ENCODE data around the gene BID.

BID gene

DNA sequence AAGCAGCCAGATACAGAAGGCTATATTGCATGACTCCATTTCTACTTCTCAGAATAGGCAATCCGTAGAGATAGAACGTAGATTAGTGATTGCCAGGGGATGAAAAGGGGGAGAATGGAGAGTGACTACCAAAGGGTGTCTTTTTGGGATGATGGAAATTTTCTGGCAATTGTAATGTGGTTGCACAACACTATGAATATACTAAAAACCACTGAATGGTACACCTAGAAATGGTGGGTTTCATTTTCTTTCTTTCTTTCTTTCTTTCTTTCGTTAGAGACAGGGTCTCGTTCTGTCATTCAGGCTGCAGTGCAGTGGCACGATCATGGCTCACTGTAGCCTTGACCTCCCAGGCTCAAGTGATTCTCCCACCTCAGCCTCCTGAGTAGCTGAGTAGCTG, 54.4 kb downstream of the BID start:
- H3K9me3 ChIP-seq (ENCODE audit: control insufficient read depth, insufficient read depth, low read length): no peaks in the 10 kb centered on the region
- H3K79me2 ChIP-seq (ENCODE audit: control insufficient read depth, low read length): no peaks in the 10 kb centered on the region
- H4K20me1 ChIP-seq (ENCODE audit: control insufficient read depth, insufficient read depth, low read depth, low read length): no peaks in the 10 kb centered on the region
- H3K9me2 ChIP-seq (replicated peaks; ENCODE audit: control insufficient read depth, low read length): no peaks in the 10 kb centered on the region
- no peak overlapping the region for H3K27ac ChIP-seq (ENCODE audit: low read depth, low read length)
- no peaks in the 10 kb centered on the region for H3K27me3 ChIP-seq (ENCODE audit: control insufficient read depth, low read length)
- no peaks in the 10 kb centered on the region for H3K36me3 ChIP-seq (ENCODE audit: control insufficient read depth, low read length)
- H3K4me1 ChIP-seq (ENCODE audit: control insufficient read depth, low read length): peaks cover 13% of the 10 kb centered on the region
- no peaks in the 10 kb centered on the region for H3F3A ChIP-seq (ENCODE audit: control insufficient read depth, insufficient read depth)
- TF ChIP-seq CTCF (IDR thresholded peaks at IDR 0.05; ENCODE audit: low read depth, low read length, poor library complexity, severe bottlenecking) (no peak), EZH2phosphoT487 (IDR thresholded peaks at IDR 0.05; ENCODE audit: borderline replicate concordance, low read length) (no peak)
- H3K4me2 ChIP-seq (ENCODE audit: low read length): no peak overlapping the region
- no peak overlapping the region for H3K4me3 ChIP-seq (ENCODE audit: low read length)

- no peaks in the 10 kb centered on the region for H3K9me3 ChIP-seq (ENCODE audit: control insufficient read depth, insufficient read depth, low read length)
- H3K4me3 ChIP-seq (ENCODE audit: low read length): no peak overlapping the region
- H3K27ac ChIP-seq (ENCODE audit: low read depth, low read length): no peak overlapping the region
- H3K9me2 ChIP-seq (replicated peaks; ENCODE audit: control insufficient read depth, low read length): no peaks in the 10 kb centered on the region
- no peaks in the 10 kb centered on the region for H3K36me3 ChIP-seq (ENCODE audit: control insufficient read depth, low read length)
- TF ChIP-seq EZH2phosphoT487 (IDR thresholded peaks at IDR 0.05; ENCODE audit: borderline replicate concordance, low read length) (no peak), CTCF (IDR thresholded peaks at IDR 0.05; ENCODE audit: low read depth, low read length, poor library complexity, severe bottlenecking) (no peak)
- H3K27me3 ChIP-seq (ENCODE audit: control insufficient read depth, low read length): no peaks in the 10 kb centered on the region
- H3F3A ChIP-seq (ENCODE audit: control insufficient read depth, insufficient read depth): no peaks in the 10 kb centered on the region
- no peak overlapping the region for H3K4me2 ChIP-seq (ENCODE audit: low read length)
- H4K20me1 ChIP-seq (ENCODE audit: control insufficient read depth, insufficient read depth, low read depth, low read length): no peaks in the 10 kb centered on the region
- no peaks in the 10 kb centered on the region for H3K4me1 ChIP-seq (ENCODE audit: control insufficient read depth, low read length)
- no peaks in the 10 kb centered on the region for H3K79me2 ChIP-seq (ENCODE audit: control insufficient read depth, low read length)
These were observed 56.6 kb downstream of the BID start for GRCh38 chr22:17717708-17718107.

DNA sequence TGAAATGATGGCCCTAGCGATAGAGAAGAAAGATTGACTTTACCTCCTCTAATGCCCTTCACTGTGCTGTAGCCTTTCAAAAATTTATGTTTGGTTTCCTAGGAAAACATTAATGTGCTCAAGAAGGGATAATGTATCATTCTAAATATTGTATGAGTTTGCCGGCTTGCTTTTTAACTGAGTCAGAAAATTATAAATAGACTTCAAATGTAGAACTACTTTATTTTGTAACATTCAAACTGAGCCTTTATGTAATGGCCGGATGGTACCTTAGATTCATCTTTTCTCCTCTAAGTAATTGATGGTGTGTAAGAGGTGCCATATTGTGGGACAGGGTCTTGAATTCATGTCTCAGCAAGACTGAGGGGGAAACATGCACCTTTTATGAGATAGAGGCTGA, 57.7 kb downstream of the BID start:
- Histone ChIP-seq H3K36me3 (ENCODE audit: control insufficient read depth, low read length) (peaks cover 5% of the 10 kb centered on the region; the same call in 1 of the 2 replicates), H4K20me1 (ENCODE audit: control insufficient read depth, insufficient read depth, low read depth, low read length) (no peaks in the 10 kb centered on the region), H3K9me2 (replicated peaks; ENCODE audit: control insufficient read depth, low read length) (no peaks in the 10 kb centered on the region), H3K79me2 (ENCODE audit: control insufficient read depth, low read length) (no peaks in the 10 kb centered on the region), H3K27ac (ENCODE audit: low read depth, low read length) (no peak overlapping the region), H3K9me3 (ENCODE audit: control insufficient read depth, insufficient read depth, low read length) (no peaks in the 10 kb centered on the region), H3K4me2 (ENCODE audit: low read length) (no peak overlapping the region), H3K4me3 (ENCODE audit: low read length) (no peak overlapping the region), H3K4me1 (ENCODE audit: control insufficient read depth, low read length) (no peaks in the 10 kb centered on the region), H3K27me3 (ENCODE audit: control insufficient read depth, low read length) (no peaks in the 10 kb centered on the region), H3F3A (ENCODE audit: control insufficient read depth, insufficient read depth) (peaks cover 3% of the 10 kb centered on the region; the same call in 1 of the 2 replicates)
- TF ChIP-seq EZH2phosphoT487 (IDR thresholded peaks at IDR 0.05; ENCODE audit: borderline replicate concordance, low read length) (no peak), CTCF (IDR thresholded peaks at IDR 0.05; ENCODE audit: low read depth, low read length, poor library complexity, severe bottlenecking) (no peak)

DNA sequence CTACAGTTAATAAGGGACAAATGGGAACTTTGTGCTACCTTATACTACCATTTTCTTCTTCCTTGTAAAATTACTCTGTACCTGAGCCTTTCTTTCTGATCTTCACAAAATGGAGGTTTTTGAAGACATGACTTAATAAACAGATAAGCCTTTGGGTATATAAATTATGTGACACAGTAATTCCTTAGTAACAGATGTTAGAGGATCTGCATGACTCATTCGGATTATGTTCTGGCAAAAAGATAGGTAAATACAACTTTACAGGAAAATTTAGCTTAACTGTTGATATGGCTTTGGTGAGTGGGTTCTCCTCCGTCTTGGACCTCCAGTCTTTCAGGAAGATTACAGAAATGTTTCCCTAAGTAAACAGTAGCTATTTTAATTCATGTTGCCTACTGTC, 61.8 kb downstream of the BID start:
- no peaks in the 10 kb centered on the region for H4K20me1 ChIP-seq (ENCODE audit: control insufficient read depth, insufficient read depth, low read depth, low read length)
- H3K9me3 ChIP-seq (ENCODE audit: control insufficient read depth, insufficient read depth, low read length): no peaks in the 10 kb centered on the region
- H3K4me3 ChIP-seq (ENCODE audit: low read length): no peak overlapping the region
- no peak overlapping the region for H3K27ac ChIP-seq (ENCODE audit: low read depth, low read length)
- TF ChIP-seq EZH2phosphoT487 (IDR thresholded peaks at IDR 0.05; ENCODE audit: borderline replicate concordance, low read length) (no peak), CTCF (IDR thresholded peaks at IDR 0.05; ENCODE audit: low read depth, low read length, poor library complexity, severe bottlenecking) (no peak)
- H3K9me2 ChIP-seq (replicated peaks; ENCODE audit: control insufficient read depth, low read length): no peaks in the 10 kb centered on the region
- H3K4me2 ChIP-seq (ENCODE audit: low read length): no peak overlapping the region
- H3F3A ChIP-seq (ENCODE audit: control insufficient read depth, insufficient read depth): peaks cover 3% of the 10 kb centered on the region; the same call in 1 of the 2 replicates
- peaks cover 8% of the 10 kb centered on the region for H3K36me3 ChIP-seq (ENCODE audit: control insufficient read depth, low read length)
- no peaks in the 10 kb centered on the region for H3K27me3 ChIP-seq (ENCODE audit: control insufficient read depth, low read length)
- no peaks in the 10 kb centered on the region for H3K79me2 ChIP-seq (ENCODE audit: control insufficient read depth, low read length)
- H3K4me1 ChIP-seq (ENCODE audit: control insufficient read depth, low read length): no peaks in the 10 kb centered on the region

Data from DOHH2 (cell line).